HFFc6 (cell line): ENCODE data around the gene ST14. TPM values are rescaled to one million over a fixed set of nuclear protein-coding genes. Genes with fewer than 3 reads are reported as not detected.
"Not testable (repeated sequence)": the region's sequence is repeated elsewhere in the genome, so short reads cannot be mapped to it uniquely, and the experiment has no call there.

Experiments used
- DNase-seq: peaks from one replicate; pipeline ENCODE4 v3.0.0-alpha.2; 2018
- H3K27ac Mint-ChIP-seq: 2 replicates; pipeline ENCODE4 v1.8.0; 2020; ENCODE audit warnings: mild to moderate bottlenecking, mixed read lengths
- H3K27me3 Mint-ChIP-seq: 2 replicates; pipeline ENCODE4 v1.8.0; 2021; ENCODE audit warnings: mild to moderate bottlenecking, moderate library complexity, mixed read lengths; ENCODE audit not compliant: insufficient read depth
- H3K36me3 Mint-ChIP-seq: 2 replicates; pipeline ENCODE4 v1.8.0; 2021; ENCODE audit warnings: low read depth, mixed read lengths
- H3K4me1 Mint-ChIP-seq: 2 replicates; pipeline ENCODE4 v1.8.0; 2020; ENCODE audit warnings: low read depth, mixed read lengths
- H3K4me3 Mint-ChIP-seq: 2 replicates; pipeline ENCODE4 v1.8.0; 2020; ENCODE audit warnings: mild to moderate bottlenecking, moderate library complexity, mixed read lengths
- H3K9me3 Mint-ChIP-seq: 2 replicates; pipeline ENCODE4 v1.8.0; 2020; ENCODE audit warnings: mild to moderate bottlenecking, mixed read lengths
- total RNA-seq, 6 experiments: library from RNA; stranded (reverse); fragmentation: NEBNext Ultra II Directional; extraction: Animal tissue kit (Norgen Biotek cat#: 25700); gene quantifications; 2 replicates in 1 of 6; 3 replicates in 5 of 6; pipeline ENCODE4 v1.2.3, GENCODE V29; 2021
- TF ChIP-seq, protein P1 (sequence below): fragments of 200-600 bp; sonication (generic); IDR thresholded peaks from 2 replicates; pipeline ENCODE4 v1.5.0; 2021; ENCODE audit warnings: antibody characterized with exemption, mild to moderate bottlenecking

ST14 gene
- total RNA-seq, 6 experiments from 2014 or later, result not detected

DNA sequence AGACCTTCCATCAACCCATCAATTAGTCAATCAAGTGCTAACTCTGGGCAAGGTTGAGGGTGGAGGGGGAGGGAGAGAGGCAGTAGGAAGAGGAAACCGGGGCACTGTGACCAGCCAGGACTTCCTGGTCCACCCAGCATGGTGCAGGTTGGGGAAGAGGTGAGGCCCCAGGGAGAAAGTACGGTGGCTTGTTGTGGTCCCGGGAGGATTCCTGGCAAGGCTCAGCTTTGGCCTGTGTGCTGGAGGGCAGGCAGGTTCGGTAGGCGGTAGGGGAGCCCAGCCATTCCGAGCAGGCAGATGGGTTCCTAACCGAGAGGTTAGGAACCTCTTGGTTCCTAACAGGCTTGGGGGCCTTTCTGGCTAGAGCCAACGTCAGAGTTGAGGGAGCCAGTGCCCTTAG, 10.8 kb downstream of the ST14 start:
- H3K27me3 Mint-ChIP-seq, result peaks cover 23% of the 10 kb centered on the region
- peaks cover 36% of the 10 kb centered on the region for H3K4me1 Mint-ChIP-seq
- peaks cover 9% of the 10 kb centered on the region for H3K36me3 Mint-ChIP-seq
- H3K4me3 Mint-ChIP-seq, result no peak overlapping the region
- no peak for DNase-seq
- TF ChIP-seq, protein P1, sequence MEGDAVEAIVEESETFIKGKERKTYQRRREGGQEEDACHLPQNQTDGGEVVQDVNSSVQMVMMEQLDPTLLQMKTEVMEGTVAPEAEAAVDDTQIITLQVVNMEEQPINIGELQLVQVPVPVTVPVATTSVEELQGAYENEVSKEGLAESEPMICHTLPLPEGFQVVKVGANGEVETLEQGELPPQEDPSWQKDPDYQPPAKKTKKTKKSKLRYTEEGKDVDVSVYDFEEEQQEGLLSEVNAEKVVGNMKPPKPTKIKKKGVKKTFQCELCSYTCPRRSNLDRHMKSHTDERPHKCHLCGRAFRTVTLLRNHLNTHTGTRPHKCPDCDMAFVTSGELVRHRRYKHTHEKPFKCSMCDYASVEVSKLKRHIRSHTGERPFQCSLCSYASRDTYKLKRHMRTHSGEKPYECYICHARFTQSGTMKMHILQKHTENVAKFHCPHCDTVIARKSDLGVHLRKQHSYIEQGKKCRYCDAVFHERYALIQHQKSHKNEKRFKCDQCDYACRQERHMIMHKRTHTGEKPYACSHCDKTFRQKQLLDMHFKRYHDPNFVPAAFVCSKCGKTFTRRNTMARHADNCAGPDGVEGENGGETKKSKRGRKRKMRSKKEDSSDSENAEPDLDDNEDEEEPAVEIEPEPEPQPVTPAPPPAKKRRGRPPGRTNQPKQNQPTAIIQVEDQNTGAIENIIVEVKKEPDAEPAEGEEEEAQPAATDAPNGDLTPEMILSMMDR, result no peak
- peaks cover 11% of the 10 kb centered on the region for H3K9me3 Mint-ChIP-seq
- no peak overlapping the region for H3K27ac Mint-ChIP-seq

DNA sequence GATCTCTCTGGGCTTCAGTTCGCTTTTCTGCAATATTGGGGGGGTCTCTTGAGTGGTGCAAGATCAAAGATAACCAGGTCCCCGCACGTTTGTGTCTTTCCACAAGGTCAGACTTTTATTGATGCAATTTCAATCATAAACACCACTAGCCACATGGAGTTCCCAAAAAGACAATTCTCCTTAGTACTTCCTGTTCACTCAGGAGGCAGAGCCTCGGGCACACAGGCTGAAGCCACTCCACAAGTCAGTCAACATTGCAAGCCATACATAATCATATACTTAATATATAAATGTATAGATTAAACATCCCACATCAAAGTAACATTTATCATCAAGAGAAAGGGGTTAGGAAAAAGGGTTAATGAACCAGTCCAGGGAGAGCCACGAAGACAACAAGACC, 12.0 kb downstream of the ST14 start:
- no peak for DNase-seq
- Mint-ChIP-seq H3K4me1 (peaks cover 29% of the 10 kb centered on the region), H3K27me3 (peaks cover 31% of the 10 kb centered on the region), H3K36me3 (peaks cover 9% of the 10 kb centered on the region), H3K27ac (no peak overlapping the region), H3K9me3 (peaks cover 12% of the 10 kb centered on the region), H3K4me3 (no peak overlapping the region)
- TF ChIP-seq, protein P1, result no peak

GRCh38 chr11:130172001-130172400, 12.4 kb downstream of the ST14 start:
- H3K4me1 Mint-ChIP-seq, result peaks cover 25% of the 10 kb centered on the region
- H3K27ac Mint-ChIP-seq, result not testable (repeated sequence)

DNA sequence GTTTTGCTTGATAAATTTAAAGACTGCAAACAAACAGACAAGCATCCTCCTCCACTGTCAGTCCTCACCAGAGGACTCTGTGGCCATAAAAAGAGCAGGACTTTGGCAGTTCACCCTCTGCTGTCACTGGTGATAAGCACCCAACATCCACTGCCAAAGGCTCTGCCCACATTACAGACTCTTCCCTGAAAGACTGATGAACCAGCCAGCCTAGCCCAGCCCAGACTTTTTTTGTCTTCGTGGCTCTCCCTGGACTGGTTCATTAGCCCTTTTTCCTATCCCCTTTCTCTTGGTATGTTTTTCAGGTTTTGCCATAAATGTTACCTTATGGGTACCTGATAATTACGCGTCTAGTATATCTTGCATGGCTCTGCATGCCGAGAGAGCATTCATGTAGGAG, 15.1 kb downstream of the ST14 start:
- H3K36me3 Mint-ChIP-seq, result peaks cover 9% of the 10 kb centered on the region
- H3K4me3 Mint-ChIP-seq, result no peak overlapping the region
- peaks cover 40% of the 10 kb centered on the region for H3K27me3 Mint-ChIP-seq
- TF ChIP-seq, protein P1, result no peak
- peaks cover 4% of the 10 kb centered on the region for H3K4me1 Mint-ChIP-seq
- H3K27ac Mint-ChIP-seq, result no peak overlapping the region
- H3K9me3 Mint-ChIP-seq, result peaks cover 12% of the 10 kb centered on the region
- DNase-seq, result no peak

More at GRCh38 chr11:130172001-130172400, 12.4 kb downstream of the ST14 start:
- H3K27me3 Mint-ChIP-seq, result peaks cover 34% of the 10 kb centered on the region
- H3K4me3 Mint-ChIP-seq, DNase-seq, H3K36me3 Mint-ChIP-seq: not testable (repeated sequence)
- peaks cover 12% of the 10 kb centered on the region for H3K9me3 Mint-ChIP-seq

DNA sequence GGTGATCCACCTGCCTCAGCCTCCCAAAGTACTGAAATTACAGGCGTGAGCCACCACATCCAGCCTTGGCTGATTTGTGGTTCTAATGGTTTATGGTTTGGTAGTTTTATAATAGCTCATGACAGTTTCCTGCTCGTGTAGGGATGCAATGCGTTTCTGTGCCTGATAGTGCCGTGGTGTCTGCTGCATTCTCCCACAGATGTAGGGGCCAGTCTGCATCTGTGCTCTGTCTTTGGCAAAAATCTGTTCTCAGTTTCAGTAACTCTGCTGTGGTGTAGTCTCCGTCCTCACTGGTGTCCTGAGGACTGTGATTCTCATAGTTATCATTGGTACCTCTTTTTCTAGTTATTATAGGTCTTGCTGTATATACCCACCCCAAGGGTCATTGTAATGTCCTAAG, 16.3 kb downstream of the ST14 start:
- H3K9me3 Mint-ChIP-seq, result peaks cover 12% of the 10 kb centered on the region
- TF ChIP-seq, protein P1, result no peak
- H3K4me3 Mint-ChIP-seq, result no peak overlapping the region
- peaks cover 9% of the 10 kb centered on the region for H3K36me3 Mint-ChIP-seq
- peaks cover 6% of the 10 kb centered on the region; the same call in 1 of the 2 replicates for H3K4me1 Mint-ChIP-seq
- no peak overlapping the region for H3K27ac Mint-ChIP-seq
- DNase-seq, result no peak
- peaks cover 34% of the 10 kb centered on the region for H3K27me3 Mint-ChIP-seq

GRCh38 chr11:130177782-130178181, 18.2 kb downstream of the ST14 start:
- no peak for DNase-seq
- H3K4me1 Mint-ChIP-seq, result peaks cover 20% of the 10 kb centered on the region
- peaks cover 9% of the 10 kb centered on the region for H3K36me3 Mint-ChIP-seq
- H3K27ac Mint-ChIP-seq, result no peak overlapping the region
- peaks cover 12% of the 10 kb centered on the region for H3K9me3 Mint-ChIP-seq
- peaks cover 31% of the 10 kb centered on the region for H3K27me3 Mint-ChIP-seq
- H3K4me3 Mint-ChIP-seq, result no peak overlapping the region
- TF ChIP-seq, protein P1, result no peak
